NB4 (cell line): ENCODE results near the gene TOMM5.

Experiments used
- DNase-seq: peaks from one replicate; pipeline ENCODE4 v3.0.0; 2010; ENCODE audit warnings: low read depth
- H3K4me3 ChIP-seq: one replicate; pipeline ENCODE4 v1.5.1; 2011; ENCODE audit warnings: mild to moderate bottlenecking, low read depth, low read length, moderate library complexity
- MYC ChIP-seq: IDR thresholded peaks from 2 replicates; pipeline ENCODE4 v1.6.1; 2011; ENCODE audit warnings: low read depth, low read length
- POLR2A ChIP-seq: IDR thresholded peaks from 2 replicates; pipeline ENCODE4 v1.6.1; 2011; ENCODE audit warnings: mild to moderate bottlenecking; ENCODE audit not compliant: insufficient read length; ENCODE audit errors: extremely low read depth
- TF ChIP-seq, protein P1 (sequence below): IDR thresholded peaks from one replicate; pipeline ENCODE4 v1.5.1; 2012; ENCODE audit warnings: low read depth, low read length
- TF ChIP-seq, protein P2 (sequence below): IDR thresholded peaks from 2 replicates; pipeline ENCODE4 v1.6.1; 2011; ENCODE audit warnings: low read depth, low read length

The TOMM5 gene

DNA sequence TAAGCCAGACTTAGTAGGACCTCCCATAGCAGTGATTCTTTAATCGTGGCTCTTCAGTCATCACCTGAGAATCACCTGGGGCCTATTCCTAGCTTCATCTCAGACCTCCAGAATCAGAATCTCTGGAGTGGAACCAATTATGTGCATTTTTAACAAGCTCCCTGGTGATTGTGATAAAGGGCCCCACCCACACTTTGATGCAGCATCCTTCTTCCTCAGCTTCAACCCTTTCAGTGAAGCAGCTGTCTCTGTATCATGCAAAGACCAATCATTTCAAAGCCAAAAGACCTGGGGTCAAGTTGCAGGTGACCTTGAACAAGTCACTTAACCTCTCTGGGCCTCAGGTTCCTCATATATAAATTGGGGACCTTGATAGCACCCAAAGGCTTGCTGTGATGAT, 33.3 kb downstream of the TOMM5 start:
- no peak overlapping the region for H3K4me3 ChIP-seq
- no peak for TF ChIP-seq MYC
- TF ChIP-seq POLR2A, result no peak
- TF ChIP-seq, protein P1, sequence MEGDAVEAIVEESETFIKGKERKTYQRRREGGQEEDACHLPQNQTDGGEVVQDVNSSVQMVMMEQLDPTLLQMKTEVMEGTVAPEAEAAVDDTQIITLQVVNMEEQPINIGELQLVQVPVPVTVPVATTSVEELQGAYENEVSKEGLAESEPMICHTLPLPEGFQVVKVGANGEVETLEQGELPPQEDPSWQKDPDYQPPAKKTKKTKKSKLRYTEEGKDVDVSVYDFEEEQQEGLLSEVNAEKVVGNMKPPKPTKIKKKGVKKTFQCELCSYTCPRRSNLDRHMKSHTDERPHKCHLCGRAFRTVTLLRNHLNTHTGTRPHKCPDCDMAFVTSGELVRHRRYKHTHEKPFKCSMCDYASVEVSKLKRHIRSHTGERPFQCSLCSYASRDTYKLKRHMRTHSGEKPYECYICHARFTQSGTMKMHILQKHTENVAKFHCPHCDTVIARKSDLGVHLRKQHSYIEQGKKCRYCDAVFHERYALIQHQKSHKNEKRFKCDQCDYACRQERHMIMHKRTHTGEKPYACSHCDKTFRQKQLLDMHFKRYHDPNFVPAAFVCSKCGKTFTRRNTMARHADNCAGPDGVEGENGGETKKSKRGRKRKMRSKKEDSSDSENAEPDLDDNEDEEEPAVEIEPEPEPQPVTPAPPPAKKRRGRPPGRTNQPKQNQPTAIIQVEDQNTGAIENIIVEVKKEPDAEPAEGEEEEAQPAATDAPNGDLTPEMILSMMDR, result no peak
- TF ChIP-seq, protein P2, sequence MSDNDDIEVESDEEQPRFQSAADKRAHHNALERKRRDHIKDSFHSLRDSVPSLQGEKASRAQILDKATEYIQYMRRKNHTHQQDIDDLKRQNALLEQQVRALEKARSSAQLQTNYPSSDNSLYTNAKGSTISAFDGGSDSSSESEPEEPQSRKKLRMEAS, result no peak
- no peak for DNase-seq

DNA sequence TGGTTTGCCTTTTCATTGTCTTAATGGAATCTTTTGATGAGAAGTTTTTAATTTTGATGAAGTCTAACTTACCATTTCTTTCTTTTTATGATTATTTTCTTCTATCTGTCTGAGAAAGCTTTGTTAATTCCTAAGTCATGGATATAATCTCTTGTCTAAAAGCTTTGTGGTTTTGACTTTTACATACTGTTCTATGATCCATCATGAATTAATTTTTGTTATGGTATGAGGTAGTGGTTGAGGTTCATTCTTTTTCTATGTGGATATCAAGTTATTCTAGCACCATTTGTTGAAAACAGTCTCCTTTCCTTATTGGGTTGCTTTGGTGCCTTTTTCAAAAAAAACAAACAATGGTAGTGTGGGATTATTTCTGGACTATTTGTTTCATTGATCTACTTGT, 36.6 kb downstream of the TOMM5 start:
- no peak for DNase-seq
- TF ChIP-seq POLR2A (no peak), MYC (no peak)
- TF ChIP-seq, protein P2, result no peak
- TF ChIP-seq, protein P1, result no peak
- H3K4me3 ChIP-seq, result no peak overlapping the region

DNA sequence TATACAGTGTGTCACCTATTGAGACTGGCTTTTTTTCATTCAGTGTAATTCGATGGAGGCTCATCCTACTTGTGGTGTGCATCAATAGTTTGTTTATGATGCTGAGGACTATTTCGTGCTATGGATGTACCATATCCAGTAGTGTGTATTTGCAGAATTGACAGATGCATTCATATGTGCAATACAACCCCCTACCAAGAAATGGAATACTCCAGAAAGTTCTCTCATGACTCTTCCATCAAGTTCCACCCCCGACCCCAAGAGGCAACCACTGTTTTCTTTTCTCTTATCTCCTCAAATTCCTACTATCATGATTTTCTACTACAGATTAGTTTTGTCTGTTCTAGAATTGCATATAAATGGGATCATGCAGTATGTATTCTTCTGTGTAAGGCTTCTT, 38.1 kb downstream of the TOMM5 start:
- TF ChIP-seq MYC, result no peak
- TF ChIP-seq POLR2A, result no peak
- TF ChIP-seq, protein P1, result no peak
- TF ChIP-seq, protein P2, result no peak
- no peak overlapping the region for H3K4me3 ChIP-seq
- no peak for DNase-seq

DNA sequence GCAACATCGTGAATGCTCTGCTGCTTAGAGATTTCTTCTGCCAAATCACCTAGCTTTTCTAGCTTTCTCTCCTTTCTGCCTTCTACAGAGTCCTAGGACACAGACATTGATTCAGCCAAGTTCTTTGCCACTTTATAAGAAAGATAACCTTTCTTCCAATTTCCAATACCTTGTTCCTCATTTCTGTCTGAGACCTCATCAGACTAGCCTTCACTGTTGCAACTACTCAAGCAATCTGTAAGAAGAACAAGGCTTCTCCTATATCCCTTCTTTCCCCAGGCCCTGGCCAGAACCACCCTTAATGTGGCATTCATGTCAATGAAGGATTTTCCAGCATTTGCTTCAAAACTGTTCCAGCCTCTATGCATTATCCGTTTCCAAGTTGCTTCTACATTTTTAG, 40.5 kb downstream of the TOMM5 start:
- no peak for TF ChIP-seq POLR2A
- TF ChIP-seq, protein P2, result no peak
- TF ChIP-seq, protein P1, result no peak
- TF ChIP-seq MYC, result no peak

DNA sequence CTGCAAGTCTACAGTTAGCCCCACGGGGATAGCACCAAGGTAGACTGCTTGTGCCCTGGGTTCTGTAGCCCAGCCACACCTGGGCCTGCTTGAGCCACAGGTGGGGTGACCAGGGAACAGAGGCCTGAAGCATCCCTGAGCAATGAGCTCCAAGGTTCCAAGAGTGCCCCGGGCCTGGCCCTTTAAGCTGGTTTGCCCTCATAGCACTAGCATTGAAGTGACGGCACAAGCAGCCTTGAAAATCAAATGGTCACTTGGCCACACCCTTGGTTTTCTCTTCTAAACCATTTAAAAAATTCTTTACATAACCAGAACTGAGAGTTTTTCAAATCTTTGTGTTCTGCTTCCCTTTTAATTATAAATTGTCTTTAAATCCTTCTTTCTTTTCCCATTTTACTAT, 40.9 kb downstream of the TOMM5 start:
- no peak for TF ChIP-seq POLR2A
- no peak for DNase-seq
- H3K4me3 ChIP-seq, result no peak overlapping the region

More for the DNA sequence above, 40.5 kb downstream of the TOMM5 start:
- DNase-seq, result peak; percentile 3
- H3K4me3 ChIP-seq, result no peak overlapping the region

DNA sequence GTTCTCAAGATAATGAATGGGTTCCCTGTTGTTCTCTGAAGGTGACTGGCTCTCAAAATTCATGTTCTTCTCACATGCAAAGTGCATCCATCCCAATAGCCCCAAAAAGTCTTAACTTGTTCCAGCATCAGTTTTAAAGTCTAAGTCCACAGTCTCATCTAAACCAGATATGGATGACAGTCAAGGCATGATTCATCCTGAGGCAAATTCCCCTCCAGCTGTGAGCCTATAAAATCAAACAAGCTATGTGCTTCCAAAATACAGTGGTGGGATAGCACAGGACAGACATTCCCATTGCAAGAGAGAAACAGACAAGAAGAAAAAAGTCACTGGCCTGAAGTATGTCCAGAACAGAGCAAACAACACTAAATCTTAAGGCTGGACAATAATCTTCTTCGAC, 41.6 kb downstream of the TOMM5 start:
- TF ChIP-seq POLR2A (no peak), MYC (no peak)
- TF ChIP-seq, protein P2, result no peak
- TF ChIP-seq, protein P1, result no peak
- no peak overlapping the region for H3K4me3 ChIP-seq
- DNase-seq, result no peak
